GM12892 (cell line): ENCODE results near the gene CANT1.
"Not testable (repeated sequence)": the region's sequence is repeated elsewhere in the genome, so short reads cannot be mapped to it uniquely, and the experiment has no call there.

Experiments
- DNase-seq: peaks from one replicate; pipeline ENCODE4 v3.0.0; 2011; ENCODE audit not compliant: insufficient read length
- FAIRE-seq: peaks from 2 replicates; lab custom pipeline; 2011; peaks lifted over from hg19 to GRCh38; lab: Jason Lieb, UNC
- POLR2A ChIP-seq: IDR thresholded peaks from 2 replicates; pipeline ENCODE4 v1.6.1; 2011; ENCODE audit warnings: low read depth, low read length, control low read depth
- POLR2AphosphoS5 ChIP-seq: IDR thresholded peaks from 2 replicates; pipeline ENCODE4 v1.6.1; 2011; ENCODE audit warnings: low read depth, low read length, control low read depth
- TAF1 ChIP-seq: IDR thresholded peaks from 2 replicates; pipeline ENCODE4 v1.6.1; 2011; ENCODE audit warnings: low read depth, mild to moderate bottlenecking, control low read depth, low read length, borderline replicate concordance

CANT1 gene

DNA sequence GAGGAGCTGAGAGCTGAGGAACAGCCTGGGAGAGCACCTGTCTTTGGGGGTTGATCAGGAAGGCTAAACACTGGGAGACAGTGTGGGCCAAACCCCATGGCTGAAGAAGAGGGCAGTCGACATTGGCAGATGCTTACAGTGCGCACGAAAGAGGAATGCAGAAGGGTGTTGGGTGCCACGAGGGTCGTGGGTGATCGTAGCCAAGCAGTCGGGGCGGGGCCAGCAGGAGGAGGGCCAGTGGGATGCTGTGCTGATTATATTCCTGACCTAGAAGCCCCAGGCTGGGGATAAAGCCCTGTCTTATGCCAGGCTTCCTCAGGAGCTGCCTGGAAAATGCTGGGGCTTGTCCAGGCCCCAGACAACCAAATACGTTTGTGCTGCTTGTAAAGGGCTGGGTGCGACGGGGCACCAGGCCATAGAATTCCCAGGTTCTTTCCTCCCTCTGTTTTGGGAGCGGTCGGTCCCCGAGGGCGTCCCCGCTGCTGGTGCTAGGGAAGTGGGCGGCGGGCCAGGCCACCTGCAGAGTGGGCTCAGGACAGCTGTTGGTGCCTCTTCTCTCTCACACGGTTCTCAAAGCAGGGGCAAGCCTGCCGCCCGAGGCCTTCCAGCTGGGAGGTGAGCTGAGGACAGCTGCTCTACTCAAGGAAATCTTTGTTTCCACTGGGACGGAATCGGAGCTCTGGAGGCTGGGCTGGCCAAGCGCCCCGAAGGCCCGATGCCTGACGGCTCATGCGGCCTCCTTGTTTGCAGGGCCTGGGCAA lies 24.4 kb upstream of the CANT1 start:
- FAIRE-seq = no peak
- no peak for DNase-seq
- TF ChIP-seq POLR2AphosphoS5 = no peak
- TF ChIP-seq TAF1 = no peak
- no peak for TF ChIP-seq POLR2A

DNA sequence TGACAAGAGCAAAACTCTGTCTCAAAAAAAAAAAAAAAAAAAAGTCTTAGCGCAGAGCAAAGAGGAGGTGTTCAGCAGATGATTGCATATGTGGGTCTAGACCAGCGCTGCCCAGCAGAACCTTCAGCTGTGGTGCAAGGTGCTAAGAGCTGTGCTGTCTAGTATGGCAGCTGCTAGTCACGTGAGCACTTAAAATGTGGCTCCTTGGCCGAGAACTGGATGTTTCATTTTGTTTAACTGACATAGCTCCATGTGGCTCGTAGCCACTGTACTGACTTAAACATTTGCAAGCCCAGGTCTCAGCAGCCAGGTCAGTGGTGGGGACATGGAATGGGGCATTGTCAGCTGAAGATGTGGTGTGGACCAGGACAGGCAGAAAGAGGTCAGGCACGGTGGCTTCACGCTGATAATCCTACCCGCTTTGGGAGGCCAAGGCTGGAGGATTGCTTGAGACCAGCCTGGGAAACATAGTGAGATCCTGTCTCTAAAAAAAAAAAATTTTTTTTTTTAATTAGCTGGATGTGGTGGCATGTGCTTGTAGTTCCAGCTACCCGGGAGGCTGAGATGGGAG lies 23.6 kb upstream of the CANT1 start:
- FAIRE-seq (no peak), DNase-seq (no peak)
- TF ChIP-seq TAF1 (no peak), POLR2AphosphoS5 (no peak), POLR2A (no peak)

DNA sequence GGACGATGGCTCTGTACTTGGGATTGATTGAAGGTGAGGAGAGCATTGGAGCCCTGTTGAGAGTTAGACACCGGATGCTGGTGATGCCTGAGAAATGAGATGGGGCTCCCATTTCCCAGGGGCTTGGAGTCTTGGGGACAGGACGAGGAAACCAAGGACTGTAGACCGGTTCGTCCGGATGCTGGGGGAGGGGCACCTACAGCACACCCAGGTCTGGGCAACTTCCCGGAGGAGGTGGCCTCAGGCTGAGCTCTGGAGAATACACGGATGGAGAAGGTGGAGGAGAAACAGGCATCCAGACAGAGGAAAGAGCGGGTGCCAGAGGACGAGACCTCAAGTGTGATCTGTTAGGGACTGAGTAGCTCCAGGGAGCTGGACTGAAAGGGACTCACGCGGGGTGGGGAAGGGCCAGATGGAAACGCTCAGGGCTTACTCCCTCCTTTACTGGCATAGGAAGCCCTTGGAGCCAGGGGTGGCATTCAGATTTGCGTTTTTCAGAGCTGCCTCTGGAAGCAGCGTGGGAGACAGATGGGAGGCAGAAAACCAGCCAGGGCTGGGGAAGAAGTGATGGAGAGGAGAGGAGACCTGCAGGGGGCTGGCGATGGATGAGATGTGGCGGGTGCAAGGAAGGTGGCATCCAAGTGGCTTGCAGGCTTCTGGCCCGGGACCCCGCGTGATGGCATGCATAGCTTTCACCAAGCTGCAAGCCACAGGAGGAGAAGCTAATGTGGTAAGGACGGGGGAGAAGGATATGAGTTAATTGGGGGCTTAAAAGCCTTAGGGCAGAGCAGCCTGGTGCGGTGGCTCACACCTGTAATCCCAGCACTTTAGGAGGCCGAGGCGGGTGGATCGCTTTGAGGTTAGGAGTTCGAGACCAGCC lies 22.7 kb upstream of the CANT1 start:
- no peak for DNase-seq
- no peak for FAIRE-seq
- TF ChIP-seq POLR2A (no peak), TAF1 (no peak), POLR2AphosphoS5 (no peak)

DNA sequence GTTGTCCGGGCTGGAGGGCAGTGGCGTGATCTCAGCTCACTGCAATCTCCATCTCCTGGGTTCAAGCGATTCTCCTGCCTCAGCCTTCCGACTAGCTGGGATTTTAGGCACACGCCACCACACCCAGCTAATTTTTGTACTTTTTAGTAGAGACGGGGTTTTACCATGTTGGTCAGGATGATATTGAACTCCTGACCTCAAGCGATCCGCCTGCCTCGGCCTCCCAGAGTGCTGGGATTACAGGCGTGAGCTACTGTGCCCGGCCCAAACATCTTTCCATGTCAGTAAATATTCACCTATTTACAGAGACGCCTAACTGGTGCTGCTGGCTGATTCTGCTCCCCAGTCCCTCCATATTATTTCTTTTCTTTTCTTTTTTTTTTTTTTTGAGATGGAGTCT lies 21.1 kb upstream of the CANT1 start:
- DNase-seq, FAIRE-seq: not testable (repeated sequence)

DNA sequence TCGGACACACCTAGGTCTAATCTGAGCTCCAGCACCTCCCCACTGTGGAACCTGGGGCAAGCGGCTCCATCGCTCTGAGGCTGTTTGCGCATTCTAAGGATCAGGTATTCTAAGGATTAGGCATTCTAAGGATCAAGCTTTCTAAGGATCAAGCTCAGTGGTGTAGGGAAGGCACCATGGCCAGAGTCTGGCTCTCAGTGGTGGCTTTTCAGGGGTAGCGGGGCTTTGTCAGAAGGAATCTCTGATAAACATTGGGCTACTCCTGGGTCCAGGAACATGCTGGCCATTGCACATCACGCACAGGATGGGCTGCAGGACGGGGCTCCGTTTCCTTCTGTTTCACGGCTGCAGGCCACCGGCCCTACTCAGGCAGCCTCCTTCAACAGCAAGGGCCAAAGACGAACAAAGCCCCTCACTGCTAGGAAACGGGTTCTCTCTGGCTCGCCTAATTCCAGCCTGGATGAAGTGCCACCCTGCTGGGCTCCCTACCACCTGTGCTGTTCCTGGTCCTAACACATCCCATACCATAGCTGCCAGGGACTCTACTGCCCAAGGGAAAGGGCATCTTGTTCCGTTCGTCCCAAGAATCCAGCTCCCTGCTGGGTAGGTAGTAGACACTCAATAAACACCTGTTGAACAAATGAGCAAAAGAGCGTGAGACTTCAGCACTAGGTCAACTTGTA lies 19.9 kb upstream of the CANT1 start:
- TF ChIP-seq POLR2A (no peak), TAF1 (no peak), POLR2AphosphoS5 (no peak)
- FAIRE-seq = no peak
- no peak for DNase-seq

DNA sequence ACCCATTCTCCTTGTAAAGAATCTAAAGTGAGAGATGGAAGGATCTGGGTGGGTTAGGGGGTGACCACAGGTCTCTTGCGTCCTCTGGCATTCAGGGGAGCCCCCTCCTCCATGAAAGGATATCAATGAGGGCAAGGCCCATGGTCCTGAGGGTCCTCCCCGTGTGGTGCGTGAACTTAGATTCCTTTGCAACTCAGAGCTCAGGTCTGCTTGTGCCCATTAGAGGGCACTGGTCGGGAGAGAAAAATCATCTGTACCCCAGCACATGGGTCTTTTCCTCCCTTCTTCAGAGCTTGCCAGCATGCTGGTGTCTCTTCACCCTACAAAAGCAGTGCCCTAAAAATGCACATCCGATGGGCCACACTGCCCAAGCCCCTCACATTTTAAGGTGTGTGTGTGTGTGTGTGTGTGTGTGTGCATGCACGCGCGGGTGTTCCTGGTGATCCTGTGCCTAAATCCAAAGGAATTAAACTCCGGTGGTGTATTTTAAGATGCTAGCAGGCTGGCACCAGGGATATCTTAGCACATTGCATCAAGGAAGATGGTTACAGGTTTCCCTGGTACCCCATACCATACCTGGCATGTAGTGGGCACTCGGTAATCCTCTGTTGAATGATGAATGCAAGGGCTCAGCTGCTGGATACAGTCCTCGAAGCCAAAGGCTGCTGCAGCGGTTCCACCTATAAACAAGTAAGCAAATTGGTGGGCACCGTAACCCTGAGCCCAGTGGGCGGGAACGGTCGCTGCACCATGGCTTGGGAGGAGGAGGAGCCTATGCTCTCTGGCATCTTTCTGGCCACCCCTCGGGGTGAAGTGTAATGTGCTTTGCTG lies 19.1 kb upstream of the CANT1 start:
- DNase-seq (peak; percentile 5), FAIRE-seq (no peak)
- TF ChIP-seq POLR2AphosphoS5 (no peak), TAF1 (no peak), POLR2A (no peak)

DNA sequence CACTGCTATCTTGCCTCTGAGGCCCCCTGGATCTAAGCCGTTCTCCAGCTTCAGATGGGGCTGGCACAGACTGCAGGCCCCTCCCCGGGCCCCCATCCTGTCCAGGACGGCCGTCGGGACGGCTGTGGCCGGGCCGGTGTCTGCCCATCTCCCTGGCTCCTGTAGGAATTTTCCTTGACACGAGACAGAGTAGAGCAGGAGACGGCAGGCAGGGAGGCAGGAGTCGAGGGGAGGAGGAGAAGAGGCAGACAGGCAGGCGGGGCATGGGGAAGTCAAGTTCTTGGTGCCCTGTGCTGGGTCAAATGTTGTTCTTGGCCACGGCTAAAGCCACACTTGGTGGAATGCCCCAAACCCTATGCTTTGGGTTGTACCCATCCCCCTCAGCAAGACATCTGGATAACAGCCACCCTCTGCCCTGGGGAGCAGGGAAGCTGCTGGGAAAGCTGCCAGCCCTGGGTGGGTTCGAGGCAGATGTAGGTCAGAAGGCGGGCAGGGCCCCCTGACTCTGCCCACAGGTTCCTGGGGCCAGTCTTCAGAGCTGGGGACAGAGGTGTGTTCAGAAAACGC lies 18.4 kb upstream of the CANT1 start:
- peak; percentile 15 for DNase-seq
- TF ChIP-seq POLR2AphosphoS5 = no peak
- TF ChIP-seq POLR2A = no peak
- TF ChIP-seq TAF1 = no peak
- FAIRE-seq = no peak

DNA sequence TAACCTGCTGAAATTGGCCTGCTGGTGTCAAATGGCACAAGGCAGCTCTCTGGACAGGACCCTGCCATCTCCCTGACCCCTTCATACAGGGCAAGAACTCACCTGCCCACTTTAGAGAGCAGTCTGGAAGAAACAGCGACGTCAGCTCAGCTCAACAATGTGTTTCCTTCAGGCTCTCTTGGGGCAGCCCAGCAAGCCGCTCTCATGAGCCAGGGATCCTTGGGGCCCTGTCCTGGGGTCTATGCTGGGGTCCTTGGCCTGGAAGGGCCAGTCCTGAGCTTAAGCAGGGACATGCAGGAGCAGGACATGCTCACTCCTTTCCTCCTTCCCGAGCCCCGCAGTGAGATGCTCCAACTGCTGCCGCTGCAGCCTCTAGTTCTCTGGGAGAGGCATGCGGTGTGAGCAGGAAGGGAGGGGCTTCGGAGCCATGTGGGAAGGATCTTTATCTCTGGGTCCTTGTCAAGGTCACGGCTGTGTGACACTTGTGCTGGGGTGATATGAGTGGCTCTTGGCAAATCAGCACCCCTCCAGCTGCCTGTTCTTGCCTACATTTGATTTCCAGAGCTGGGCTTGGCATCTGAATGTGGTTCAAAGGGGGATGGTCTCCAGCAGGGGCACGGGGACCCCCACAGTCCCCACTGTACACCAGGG lies 17.8 kb upstream of the CANT1 start:
- peak; percentile 7 for DNase-seq
- no peak for FAIRE-seq

DNA sequence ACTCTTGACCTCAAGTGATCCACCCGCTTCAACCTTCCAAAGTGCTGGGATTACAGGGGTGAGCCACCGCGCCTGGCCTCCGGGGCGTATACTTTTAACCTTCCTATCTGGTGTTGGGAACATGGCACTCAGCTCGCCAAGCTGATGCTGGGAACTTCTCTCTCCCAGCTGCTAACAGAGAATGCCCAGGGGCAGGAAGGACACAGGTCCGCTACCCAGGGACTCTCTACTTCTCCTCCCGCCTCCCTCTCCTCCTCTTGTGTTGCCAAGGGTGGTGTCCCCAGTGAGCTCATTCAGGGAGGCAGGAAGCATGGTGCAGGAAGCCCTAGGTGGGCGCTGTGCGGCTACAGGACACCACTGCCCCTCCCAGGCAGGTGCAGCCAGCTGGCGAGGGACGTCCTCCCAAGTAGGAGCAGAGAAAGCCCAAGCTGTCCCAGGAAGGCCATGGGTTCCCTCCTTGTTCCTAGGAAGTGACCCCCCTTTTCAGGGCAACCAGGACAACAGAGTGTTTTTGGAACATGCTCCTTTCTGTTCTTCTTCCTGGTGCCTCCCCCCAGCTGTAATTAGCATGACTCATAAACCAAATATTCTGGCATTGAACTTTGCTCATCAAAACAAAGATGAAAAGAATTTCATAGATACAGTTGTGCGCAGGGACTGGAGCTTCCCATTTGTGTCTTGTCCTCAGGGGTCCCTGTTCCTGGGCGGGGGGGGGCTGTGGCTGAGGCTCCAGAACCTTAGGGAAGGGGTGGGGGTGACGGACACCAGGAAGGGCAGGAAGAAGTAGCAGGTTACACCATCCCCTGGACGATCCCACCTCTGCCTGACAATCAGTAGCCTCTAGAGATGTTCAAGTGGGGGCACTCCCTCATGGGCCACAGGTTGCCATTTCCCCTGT lies 17.1 kb upstream of the CANT1 start:
- FAIRE-seq = no peak
- peak; percentile 5 for DNase-seq
- no peak for TF ChIP-seq POLR2AphosphoS5
- no peak for TF ChIP-seq POLR2A
- no peak for TF ChIP-seq TAF1

More for the DNA sequence above, 17.8 kb upstream of the CANT1 start:
- TF ChIP-seq POLR2AphosphoS5 (no peak), TAF1 (no peak), POLR2A (no peak)
